Lower leg skin (tissue), 3 donors: ENCODE results near the gene TRAPPC5.

ENCODE experiments used
- POLR2A ChIP-seq, 2 donors: fragments of 450-650 bp; IDR thresholded peaks; one replicate each; pipeline ENCODE4 v1.6.1; 2016 to 2017; ENCODE audit warnings: antibody characterized with exemption in 2 of 2, mild to moderate bottlenecking in 1 of 2, moderate library complexity in 1 of 2
- TF ChIP-seq, protein P1 (sequence below), 3 donors: fragments of 450-650 bp; IDR thresholded peaks; one replicate each; pipeline ENCODE4 v1.5.1; 2016; ENCODE audit warnings: antibody characterized with exemption in 3 of 3, mild to moderate bottlenecking in 3 of 3, moderate library complexity in 2 of 3

DNA sequence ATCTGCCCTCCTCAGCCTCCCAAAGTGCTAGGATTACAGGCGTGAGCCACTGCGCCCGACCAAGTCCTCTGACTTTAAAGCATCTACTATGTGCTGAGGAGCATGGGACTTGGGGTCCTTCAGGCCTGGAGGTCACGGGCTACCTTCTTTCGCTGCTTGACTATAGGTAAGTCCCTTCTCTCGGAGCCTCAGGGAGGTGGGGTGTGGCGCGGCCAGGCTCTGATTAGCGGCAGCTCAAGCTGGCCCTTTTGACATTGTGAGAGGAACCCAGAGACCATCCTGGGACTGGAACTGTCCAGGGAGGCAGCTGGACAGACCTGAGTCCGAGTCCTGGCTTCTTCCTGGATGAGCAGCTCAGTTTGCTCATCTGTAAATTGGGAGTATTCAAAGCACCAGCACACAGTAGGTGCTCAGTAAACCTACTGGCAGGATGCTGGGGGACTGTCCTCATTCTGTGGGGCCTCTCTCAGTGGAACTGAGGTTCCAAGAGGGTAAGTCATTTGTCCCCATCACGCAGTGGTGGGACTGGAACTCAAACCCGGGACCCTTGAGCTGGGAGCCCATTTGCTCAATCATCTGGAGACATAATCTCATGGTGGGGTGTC is 20.5 kb downstream of the TRAPPC5 start:
- no peak for TF ChIP-seq POLR2A (IDR thresholded peaks at IDR 0.05)
- TF ChIP-seq, protein P1, sequence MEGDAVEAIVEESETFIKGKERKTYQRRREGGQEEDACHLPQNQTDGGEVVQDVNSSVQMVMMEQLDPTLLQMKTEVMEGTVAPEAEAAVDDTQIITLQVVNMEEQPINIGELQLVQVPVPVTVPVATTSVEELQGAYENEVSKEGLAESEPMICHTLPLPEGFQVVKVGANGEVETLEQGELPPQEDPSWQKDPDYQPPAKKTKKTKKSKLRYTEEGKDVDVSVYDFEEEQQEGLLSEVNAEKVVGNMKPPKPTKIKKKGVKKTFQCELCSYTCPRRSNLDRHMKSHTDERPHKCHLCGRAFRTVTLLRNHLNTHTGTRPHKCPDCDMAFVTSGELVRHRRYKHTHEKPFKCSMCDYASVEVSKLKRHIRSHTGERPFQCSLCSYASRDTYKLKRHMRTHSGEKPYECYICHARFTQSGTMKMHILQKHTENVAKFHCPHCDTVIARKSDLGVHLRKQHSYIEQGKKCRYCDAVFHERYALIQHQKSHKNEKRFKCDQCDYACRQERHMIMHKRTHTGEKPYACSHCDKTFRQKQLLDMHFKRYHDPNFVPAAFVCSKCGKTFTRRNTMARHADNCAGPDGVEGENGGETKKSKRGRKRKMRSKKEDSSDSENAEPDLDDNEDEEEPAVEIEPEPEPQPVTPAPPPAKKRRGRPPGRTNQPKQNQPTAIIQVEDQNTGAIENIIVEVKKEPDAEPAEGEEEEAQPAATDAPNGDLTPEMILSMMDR (IDR thresholded peaks at IDR 0.05), result no peak
